Loucy (cell line): ENCODE results near the gene LTB.
A peak's percentile ranks its signal among the peaks of the same experiment; 100 is the strongest.

Source experiments
- H2AFZ ChIP-seq: fragments of 200-600 bp; sonication (generic); 2 replicates; pipeline ENCODE4 v1.6.0; 2016; ENCODE audit warnings: antibody characterized with exemption, mild to moderate bottlenecking, low read length, moderate library complexity
- H3F3A ChIP-seq: fragments of 200-600 bp; 2 replicates; pipeline ENCODE4 v1.6.0; 2016; ENCODE audit warnings: antibody characterized with exemption, low read depth, mild to moderate bottlenecking
- H3K27me3 ChIP-seq: fragments of 200-600 bp; sonication (generic); 2 replicates; pipeline ENCODE4 v1.6.1; 2014; ENCODE audit warnings: low read length, mild to moderate bottlenecking; ENCODE audit not compliant: insufficient read depth, poor library complexity, severe bottlenecking
- H3K36me3 ChIP-seq: fragments of 200-600 bp; sonication (generic); 2 replicates; pipeline ENCODE4 v1.6.1; 2016; ENCODE audit warnings: low read length; ENCODE audit not compliant: insufficient read depth
- H3K4me1 ChIP-seq: fragments of 200-600 bp; sonication (generic); 2 replicates; pipeline ENCODE4 v1.5.1; 2014; ENCODE audit warnings: low read length, mild to moderate bottlenecking; ENCODE audit not compliant: insufficient read depth, poor library complexity, severe bottlenecking
- H3K4me2 ChIP-seq: fragments of 200-600 bp; sonication (generic); 2 replicates; pipeline ENCODE4 v1.6.0; 2014; ENCODE audit warnings: antibody characterized with exemption, low read length, low read depth, mild to moderate bottlenecking; ENCODE audit not compliant: poor library complexity, severe bottlenecking
- H3K4me3 ChIP-seq: fragments of 200-600 bp; sonication (generic); 2 replicates; pipeline ENCODE4 v1.5.1; 2014; ENCODE audit warnings: low read length, mild to moderate bottlenecking, mixed read lengths; ENCODE audit not compliant: poor library complexity, severe bottlenecking
- H3K79me2 ChIP-seq: fragments of 200-600 bp; sonication (generic); 2 replicates; pipeline ENCODE4 v1.6.1; 2014; ENCODE audit warnings: low read length; ENCODE audit not compliant: insufficient read depth
- H3K9ac ChIP-seq: fragments of 200-600 bp; sonication (generic); 2 replicates; pipeline ENCODE4 v1.6.0; 2014; ENCODE audit warnings: mild to moderate bottlenecking, low read depth, low read length, moderate library complexity; ENCODE audit not compliant: poor library complexity, severe bottlenecking
- H3K9me2 ChIP-seq: fragments of 200-600 bp; sonication (generic); replicated peaks from 2 replicates; pipeline ENCODE4 v1.6.1; 2016; ENCODE audit warnings: low read depth, low read length, mixed read lengths
- H3K9me3 ChIP-seq: fragments of 200-600 bp; sonication (generic); 2 replicates; pipeline ENCODE4 v1.6.1; 2014; ENCODE audit warnings: mild to moderate bottlenecking, antibody characterized with exemption, low read length, low read depth; ENCODE audit not compliant: insufficient read depth
- H4K20me1 ChIP-seq: fragments of 200-600 bp; sonication (generic); 2 replicates; pipeline ENCODE4 v1.6.0; 2014; ENCODE audit warnings: antibody characterized with exemption, low read length, mild to moderate bottlenecking; ENCODE audit not compliant: insufficient read depth, poor library complexity, severe bottlenecking
- CTCF ChIP-seq: fragments of 200-600 bp; sonication (generic); conservative IDR thresholded peaks from 2 replicates; pipeline ENCODE4 v1.5.1; 2014; ENCODE audit warnings: mild to moderate bottlenecking, antibody characterized with exemption, low read length
- EZH2phosphoT487 ChIP-seq: fragments of 200-600 bp; IDR thresholded peaks from 2 replicates; pipeline ENCODE4 v1.6.1; 2018; ENCODE audit warnings: antibody characterized with exemption, mild to moderate bottlenecking, moderate library complexity, borderline replicate concordance

Gene LTB

GRCh38 chr6:31559958-31560696 is 22.1 kb downstream of the LTB start:
- Histone ChIP-seq H3K4me3 (peak overlapping the region; percentile 60), H3K9me3 (no peaks in the 10 kb centered on the region), H3K9ac (peak overlapping the region; percentile 69), H2AFZ (no peak overlapping the region), H3K27me3 (no peaks in the 10 kb centered on the region), H4K20me1 (no peaks in the 10 kb centered on the region), H3K4me1 (peaks cover 81% of the 10 kb centered on the region), H3K4me2 (peak overlapping the region; percentile 78), H3K79me2 (peaks cover 29% of the 10 kb centered on the region; the same call in 1 of the 2 replicates), H3K9me2 (no peaks in the 10 kb centered on the region), H3K36me3 (peaks cover 3% of the 10 kb centered on the region; the same call in 1 of the 2 replicates), H3F3A (peaks cover 15% of the 10 kb centered on the region)
- TF ChIP-seq CTCF (no peak), EZH2phosphoT487 (0 out of 2 replicates have a peak, but pooled peaks have one; percentile 12)

GRCh38 chr6:31559606-31559957 is 22.6 kb downstream of the LTB start:
- peak overlapping the region; percentile 69 for H3K9ac ChIP-seq
- no peak for TF ChIP-seq CTCF
- TF ChIP-seq EZH2phosphoT487 = no peak

GRCh38 chr6:31558631-31559500 is 23.4 kb downstream of the LTB start:
- peak overlapping the region; percentile 78 for H3K4me2 ChIP-seq
- peaks cover 18% of the 10 kb centered on the region for H3F3A ChIP-seq
- no peaks in the 10 kb centered on the region for H3K9me3 ChIP-seq
- peaks cover 80% of the 10 kb centered on the region for H3K4me1 ChIP-seq
- H3K9me2 ChIP-seq = no peaks in the 10 kb centered on the region
- H3K27me3 ChIP-seq = no peaks in the 10 kb centered on the region
- peaks cover 29% of the 10 kb centered on the region; the same call in 1 of the 2 replicates for H3K79me2 ChIP-seq
- peak overlapping the region; percentile 69 for H3K9ac ChIP-seq
- no peak for TF ChIP-seq CTCF
- no peak for TF ChIP-seq EZH2phosphoT487
- H2AFZ ChIP-seq = no peak overlapping the region
- H3K36me3 ChIP-seq = peaks cover 3% of the 10 kb centered on the region; the same call in 1 of the 2 replicates
- no peaks in the 10 kb centered on the region for H4K20me1 ChIP-seq
- H3K4me3 ChIP-seq = peak overlapping the region; percentile 60

More at GRCh38 chr6:31559606-31559957, 22.6 kb downstream of the LTB start:
- Histone ChIP-seq H3K4me1 (peaks cover 81% of the 10 kb centered on the region), H3K27me3 (no peaks in the 10 kb centered on the region), H3K79me2 (peaks cover 29% of the 10 kb centered on the region; the same call in 1 of the 2 replicates), H3F3A (peaks cover 15% of the 10 kb centered on the region), H3K4me3 (peak overlapping the region; percentile 60), H3K9me2 (no peaks in the 10 kb centered on the region), H3K36me3 (peaks cover 3% of the 10 kb centered on the region; the same call in 1 of the 2 replicates), H3K4me2 (peak overlapping the region; percentile 78), H4K20me1 (no peaks in the 10 kb centered on the region), H3K9me3 (no peaks in the 10 kb centered on the region), H2AFZ (no peak overlapping the region)
